NCI-H524 treated with DMSO at 0.1 percent for 48 hours (cell line): Measurements from ENCODE around the gene WASF1.

Experiments used
- DNase-seq: peaks from one replicate; lab custom pipeline; 2025; lab: John Stamatoyannopoulos, UW

WASF1 gene

DNA sequence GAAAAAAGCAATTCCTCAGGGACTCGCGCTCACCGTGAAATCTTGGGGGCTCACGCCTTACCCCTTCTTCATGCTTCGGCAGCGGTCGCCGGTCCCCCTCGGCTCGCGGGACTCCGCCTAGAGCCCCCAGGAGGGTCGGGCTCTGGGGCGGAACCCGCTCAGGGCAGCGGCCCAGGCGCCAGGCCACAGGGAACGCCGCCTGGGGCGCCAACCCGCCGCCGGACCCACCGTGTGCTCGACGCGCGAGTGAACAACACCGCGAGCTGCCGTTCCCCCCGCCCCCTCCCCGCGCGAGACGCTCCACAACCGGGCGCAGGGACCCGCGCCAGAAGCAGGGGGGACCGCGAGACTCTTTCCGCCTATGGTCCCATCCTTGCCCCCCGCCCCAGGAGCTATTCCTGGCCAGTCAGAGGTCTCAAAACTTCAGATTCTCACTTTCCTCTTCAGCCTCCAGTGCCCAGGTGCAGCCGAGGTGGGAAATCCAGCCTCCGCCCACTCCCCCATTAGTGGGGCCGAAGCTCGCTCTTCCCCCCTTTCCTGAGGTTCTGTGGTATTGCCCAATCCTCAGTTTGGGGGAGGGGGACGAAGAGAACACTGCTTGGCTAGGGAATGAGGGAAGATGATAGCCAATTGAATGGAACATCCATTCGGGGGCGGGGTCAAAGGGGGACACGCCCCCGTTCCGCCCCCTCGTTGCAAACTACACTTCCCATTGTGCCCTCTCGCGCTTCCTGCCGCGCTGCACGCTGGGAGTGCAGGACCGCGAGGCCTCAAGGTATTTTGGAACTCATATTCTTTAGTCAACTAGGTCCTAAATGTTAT lies at the start of gene WASF1:
TSS of gene WASF1 (minus strand) at position 265 of the 822 bp plus-strand sequence. CDS start 52,069 bp downstream, outside the sequence.
- peak; percentile 92 for DNase-seq

DNA sequence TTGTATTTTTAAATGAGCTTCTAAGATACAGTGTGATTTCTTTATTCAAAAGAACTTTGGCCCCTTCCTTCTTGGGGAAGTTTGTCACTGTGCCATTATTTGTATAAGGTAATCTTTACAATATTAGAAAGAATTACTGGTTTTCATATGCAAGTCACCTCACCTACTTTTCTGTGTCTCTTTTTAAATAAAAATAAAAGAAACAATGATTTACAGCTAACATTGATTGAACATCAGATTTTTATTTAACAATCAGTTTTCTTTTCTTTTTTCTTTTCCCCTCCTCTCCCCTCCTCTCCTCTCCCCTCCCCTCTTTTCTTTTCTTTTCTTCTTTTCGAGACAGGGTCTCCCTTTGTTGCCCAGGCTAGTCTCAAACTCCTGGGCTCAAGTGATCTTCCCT lies 46.8 kb upstream of the WASF1 start:
- no peak for DNase-seq

DNA sequence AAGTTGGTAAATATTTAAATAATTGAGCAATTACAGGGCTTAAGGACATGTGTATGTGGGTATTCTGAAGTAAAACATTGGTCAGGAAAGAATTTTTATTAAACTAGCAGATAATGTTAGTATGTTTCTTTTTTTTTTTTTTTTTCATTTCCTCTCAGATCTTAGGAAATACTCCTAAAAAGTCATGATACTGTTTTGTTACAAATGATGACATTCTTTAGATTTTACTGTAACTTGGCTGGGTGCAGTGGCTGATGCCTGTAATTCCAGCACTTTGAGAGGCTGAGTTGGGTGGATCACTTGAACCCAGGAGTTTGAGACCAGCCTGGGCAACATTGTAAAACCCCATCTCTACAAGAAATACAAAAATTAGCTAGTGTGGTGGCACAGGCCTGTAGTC lies 42.3 kb upstream of the WASF1 start:
- DNase-seq, result no peak

DNA sequence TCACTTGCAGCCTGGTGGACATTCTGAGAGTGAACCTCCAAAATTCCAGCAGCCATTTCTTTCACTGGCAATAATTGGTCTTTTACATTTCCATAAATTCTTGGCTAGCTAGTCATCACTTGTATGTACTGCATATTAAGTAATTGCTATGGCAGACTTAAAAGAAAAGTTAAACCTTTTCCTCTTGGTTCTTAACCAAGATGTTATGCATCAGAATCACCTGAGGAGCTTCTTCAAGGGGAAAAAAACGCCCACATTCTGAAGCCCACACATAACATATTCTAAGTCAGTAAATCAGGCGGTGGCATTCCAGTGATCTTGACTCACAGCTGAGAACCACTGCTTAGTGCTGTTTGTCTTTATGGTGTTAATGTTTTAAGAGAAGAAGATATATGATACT lies 37.8 kb upstream of the WASF1 start:
- no peak for DNase-seq

GRCh38 chr6:110216140-110216539 lies 36.7 kb upstream of the WASF1 start:
- no peak for DNase-seq

GRCh38 chr6:110214338-110214737 lies 34.9 kb upstream of the WASF1 start:
- no peak for DNase-seq

DNA sequence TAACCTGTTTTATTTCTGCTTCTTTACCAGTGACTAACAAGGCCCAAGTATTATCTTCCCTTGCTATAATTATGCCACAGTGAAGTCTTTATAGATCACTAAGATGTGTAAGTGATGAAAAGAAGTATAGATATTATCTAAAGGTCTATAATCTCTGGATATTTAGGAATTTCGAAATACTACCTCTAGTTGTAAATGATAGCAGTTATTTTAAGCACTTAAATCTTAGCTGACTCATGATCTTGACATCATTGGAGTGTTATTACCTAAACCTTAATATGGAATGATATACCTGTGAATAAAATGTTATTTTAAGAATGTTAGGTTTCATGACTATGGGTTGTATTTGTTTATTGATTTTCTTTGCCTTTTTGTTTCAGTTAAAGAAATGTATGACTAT lies 32.3 kb upstream of the WASF1 start:
- DNase-seq, result no peak

DNA sequence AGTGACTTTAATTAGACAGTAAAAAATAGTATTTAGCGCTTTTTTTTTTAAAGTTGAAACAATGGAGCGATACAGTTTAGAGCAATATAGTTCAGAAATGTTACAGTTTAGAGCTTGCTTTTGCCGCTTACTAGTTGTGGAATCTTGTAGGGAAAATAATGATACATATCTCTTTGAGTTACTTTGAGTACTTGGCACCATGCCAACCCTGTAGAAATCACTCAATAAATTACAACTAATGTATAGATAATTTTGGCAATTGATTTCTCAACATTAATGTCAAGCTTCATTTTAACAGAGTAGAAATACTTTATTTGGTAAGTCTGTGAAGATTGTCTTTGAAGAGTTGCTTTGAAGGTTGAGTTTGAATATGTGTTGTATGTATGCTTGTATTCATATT lies 28.2 kb upstream of the WASF1 start:
- no peak for DNase-seq

DNA sequence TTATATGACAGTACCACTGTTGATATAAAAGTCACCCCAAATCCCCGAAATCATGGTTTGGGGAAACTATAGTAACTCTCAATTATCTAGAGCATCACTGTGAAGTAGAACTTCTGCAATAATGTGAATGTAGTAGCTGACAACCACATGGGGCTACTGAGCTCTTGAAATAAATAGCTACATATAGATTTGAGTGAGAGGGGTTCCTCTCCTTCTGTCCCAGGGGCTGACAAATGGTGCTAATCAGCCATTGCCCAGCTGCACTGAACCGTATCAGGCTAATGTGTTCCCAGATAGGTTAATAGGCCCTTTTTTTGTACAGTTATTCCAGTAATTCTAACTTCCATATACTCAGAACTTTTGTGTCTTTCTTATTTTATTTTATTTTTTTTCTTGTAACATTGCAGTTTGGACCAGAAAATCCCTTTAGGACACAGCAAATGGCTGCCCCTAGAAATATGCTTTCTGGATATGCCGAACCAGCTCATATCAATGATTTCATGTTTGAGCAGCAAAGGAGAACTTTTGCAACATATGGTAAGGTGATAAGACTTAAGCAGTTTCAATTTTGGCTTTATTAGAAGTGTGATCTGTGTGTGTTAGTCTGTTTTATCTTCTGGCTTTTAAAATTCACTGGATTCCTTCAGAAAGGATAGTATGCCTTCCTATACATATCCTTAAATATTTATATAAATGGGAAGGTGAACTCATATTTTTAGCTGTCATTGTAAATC lies 21.8 kb upstream of the WASF1 start:
- DNase-seq, result no peak

DNA sequence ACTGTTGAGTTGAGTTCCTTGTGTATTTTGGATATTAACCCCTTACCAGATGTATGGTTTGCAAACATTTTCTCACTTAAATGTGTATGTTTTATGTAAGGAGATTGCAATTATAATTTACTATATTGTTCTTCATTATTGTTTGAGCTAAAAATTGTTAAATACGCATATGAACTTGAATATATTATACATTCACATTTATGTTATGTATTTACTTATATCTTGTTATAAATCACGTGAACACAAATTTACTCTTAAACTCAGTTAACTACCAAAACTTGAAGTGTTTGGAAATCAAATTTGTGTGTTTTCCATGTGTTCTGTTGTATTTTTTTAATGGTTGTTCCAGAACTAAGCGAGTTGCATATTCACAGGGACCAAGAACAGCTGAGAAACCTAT lies 19.1 kb upstream of the WASF1 start:
- no peak for DNase-seq

DNA sequence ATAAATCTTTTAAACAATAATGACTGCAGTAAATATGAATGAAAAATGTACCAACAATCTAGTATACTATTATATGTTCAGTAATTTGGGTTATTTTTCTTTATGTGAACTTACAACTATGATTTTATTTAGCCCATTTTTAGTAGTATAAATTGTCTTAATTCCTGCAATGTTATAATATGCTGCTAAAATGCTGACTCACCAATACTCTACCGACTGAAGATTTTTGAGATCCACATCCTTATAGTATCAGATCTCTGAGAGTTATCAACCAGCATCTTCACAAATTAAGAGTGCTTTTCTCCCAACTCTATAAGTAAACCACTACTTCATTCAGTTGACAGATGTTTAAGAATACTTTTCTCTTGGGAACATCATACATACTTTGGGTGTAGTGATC lies 17.4 kb upstream of the WASF1 start:
- no peak for DNase-seq

DNA sequence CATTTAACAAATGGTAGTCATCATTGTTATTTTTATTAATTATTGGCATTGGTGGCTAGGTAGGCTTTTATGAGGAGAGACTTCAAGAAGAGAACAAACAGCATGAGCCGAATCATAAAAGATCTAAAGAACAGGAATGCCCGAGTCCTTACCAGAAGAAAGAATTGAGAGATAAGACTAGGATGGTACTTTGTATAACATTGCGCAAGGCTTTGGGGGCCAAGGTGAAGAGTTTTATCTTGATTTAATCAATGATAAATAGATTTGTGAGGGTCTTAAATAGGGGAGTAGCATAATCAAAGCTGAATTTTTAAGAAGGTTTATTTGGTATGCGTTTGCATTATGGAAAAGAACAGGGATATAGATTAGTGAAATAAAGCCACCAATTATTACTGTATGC lies 16.2 kb upstream of the WASF1 start:
- no peak for DNase-seq

GRCh38 chr6:110191477-110191876 lies 12.0 kb upstream of the WASF1 start:
- no peak for DNase-seq

DNA sequence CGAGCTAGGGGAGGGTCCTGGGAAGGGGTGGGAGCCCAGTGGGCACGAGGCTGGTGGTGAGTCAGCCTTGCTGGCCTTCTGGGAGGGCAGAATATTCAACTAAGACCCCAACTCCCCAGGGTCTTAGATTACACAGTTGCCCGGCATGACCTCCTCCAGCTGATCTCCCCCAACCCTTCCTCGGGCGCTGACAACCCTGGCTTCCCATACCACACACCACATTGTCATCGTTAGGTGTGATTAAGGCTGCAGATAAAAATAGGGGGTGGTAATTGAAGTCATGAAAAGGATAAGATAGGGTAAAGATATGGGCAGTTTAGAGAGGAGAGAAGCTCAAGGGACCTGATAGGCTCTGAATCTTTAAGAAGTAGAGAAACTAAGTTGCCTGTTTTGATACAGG lies 11.3 kb upstream of the WASF1 start:
- no peak for DNase-seq

- DNase-seq, result no peak
Observed at GRCh38 chr6:110188791-110189190, 9.3 kb upstream of the WASF1 start.

DNA sequence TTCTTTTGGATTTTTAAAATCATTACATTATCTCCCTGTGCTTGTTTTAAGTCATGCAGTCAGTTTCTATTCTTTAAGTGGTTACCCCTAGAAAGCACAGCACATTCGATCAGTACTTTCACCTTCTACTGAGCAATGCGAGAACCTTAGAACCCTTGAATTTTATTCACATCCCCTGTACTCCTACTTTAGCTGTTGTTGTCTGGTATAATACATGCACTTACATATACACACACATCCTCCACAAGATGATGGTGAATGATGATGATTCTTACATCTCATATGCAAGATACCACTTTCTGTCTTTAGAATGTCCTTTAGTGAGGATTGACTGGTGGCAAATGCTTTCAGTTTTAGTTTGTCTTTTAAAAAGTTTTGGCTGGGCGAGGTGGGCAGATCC lies 6.4 kb upstream of the WASF1 start:
- no peak for DNase-seq

GRCh38 chr6:110183292-110183885 lies 3.9 kb upstream of the WASF1 start:
- DNase-seq, result no peak

GRCh38 chr6:110181131-110182030 lies 1.9 kb upstream of the WASF1 start:
- DNase-seq, result no peak

- DNase-seq, result no peak
Observed at GRCh38 chr6:110180228-110181008, 948 bp upstream of the WASF1 start, which contains the start of gene CDC40. TSS of gene CDC40 (plus strand) at chr6:110180427. CDS start at chr6:110180445, 18 bp downstream.

DNA sequence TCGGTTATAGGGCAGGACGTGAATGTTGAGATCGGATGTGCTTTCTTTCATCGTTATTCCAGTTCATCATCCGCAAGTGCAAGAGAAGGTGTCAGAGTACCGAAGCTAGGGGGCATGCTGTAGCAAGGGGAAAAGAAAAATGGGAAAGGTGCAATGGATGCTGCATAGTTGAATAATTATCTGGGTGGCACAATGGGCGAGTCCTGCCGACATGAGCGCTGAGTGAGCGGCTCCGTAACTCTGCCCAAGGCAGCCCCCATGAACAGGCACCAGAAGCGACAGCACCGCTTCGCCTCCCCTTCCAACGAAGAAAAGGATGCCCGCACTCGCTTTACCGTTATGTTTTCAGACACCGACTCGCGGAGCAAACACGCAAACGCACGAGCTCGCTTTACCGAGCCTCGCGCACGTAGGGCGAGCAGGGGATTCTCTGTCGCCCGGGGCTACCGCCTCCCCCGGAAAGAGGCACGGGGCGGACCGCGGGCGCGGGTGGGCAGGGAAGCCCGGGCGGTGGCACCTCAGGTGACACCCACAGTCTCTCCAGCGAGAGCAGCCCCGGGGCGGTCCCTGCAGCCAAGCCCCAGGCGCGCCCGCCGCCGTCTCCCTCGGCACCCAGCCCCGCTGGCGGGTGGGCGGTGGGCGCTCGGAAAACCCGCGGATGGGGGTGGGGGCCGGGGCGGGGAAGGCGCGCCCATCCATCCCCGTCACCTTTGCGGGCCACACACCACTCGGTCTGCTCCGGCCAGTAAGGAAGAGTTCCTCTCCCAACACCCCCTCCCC lies 654 bp downstream of the WASF1 start:
- peak; percentile 67 for DNase-seq
